Measurements from ENCODE around the gene KCNH8.
A peak's percentile ranks its signal among the peaks of the same experiment; 100 is the strongest.

Gene KCNH8

DNA sequence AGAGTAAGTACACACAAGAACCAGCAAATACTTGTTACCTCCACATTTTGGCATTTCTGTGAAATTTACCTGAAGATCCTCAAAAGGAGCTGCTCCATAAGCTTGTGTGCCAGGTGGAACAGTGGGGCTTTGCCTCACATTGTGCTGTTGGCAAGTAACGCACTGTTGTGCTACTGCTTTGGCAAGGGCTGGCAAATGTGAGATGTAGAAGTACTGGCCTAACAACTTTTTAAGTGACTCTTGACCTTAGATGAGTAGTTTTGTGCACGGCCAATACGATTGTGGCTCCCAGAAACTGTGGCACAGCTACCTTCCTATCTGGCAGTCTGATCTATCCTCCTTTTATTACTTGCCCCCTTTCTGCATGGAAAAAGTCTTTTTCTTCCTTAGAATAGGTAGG, 337.0 kb downstream of the KCNH8 start:
- DNase-seq (ENCODE audit: low read depth) = no peak
- TF ChIP-seq, protein P1, sequence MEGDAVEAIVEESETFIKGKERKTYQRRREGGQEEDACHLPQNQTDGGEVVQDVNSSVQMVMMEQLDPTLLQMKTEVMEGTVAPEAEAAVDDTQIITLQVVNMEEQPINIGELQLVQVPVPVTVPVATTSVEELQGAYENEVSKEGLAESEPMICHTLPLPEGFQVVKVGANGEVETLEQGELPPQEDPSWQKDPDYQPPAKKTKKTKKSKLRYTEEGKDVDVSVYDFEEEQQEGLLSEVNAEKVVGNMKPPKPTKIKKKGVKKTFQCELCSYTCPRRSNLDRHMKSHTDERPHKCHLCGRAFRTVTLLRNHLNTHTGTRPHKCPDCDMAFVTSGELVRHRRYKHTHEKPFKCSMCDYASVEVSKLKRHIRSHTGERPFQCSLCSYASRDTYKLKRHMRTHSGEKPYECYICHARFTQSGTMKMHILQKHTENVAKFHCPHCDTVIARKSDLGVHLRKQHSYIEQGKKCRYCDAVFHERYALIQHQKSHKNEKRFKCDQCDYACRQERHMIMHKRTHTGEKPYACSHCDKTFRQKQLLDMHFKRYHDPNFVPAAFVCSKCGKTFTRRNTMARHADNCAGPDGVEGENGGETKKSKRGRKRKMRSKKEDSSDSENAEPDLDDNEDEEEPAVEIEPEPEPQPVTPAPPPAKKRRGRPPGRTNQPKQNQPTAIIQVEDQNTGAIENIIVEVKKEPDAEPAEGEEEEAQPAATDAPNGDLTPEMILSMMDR (IDR thresholded peaks at IDR 0.05; ENCODE audit: low read depth, low read length) = no peak
- TF ChIP-seq MAX (IDR thresholded peaks at IDR 0.05; ENCODE audit: low read depth, low read length) (no peak), POLR2A (IDR thresholded peaks at IDR 0.05; ENCODE audit: extremely low read depth, insufficient read length) (no peak), MYC (IDR thresholded peaks at IDR 0.05; ENCODE audit: low read depth, low read length) (no peak)
- no peak overlapping the region for H3K4me3 ChIP-seq (ENCODE audit: low read depth, low read length)

DNA sequence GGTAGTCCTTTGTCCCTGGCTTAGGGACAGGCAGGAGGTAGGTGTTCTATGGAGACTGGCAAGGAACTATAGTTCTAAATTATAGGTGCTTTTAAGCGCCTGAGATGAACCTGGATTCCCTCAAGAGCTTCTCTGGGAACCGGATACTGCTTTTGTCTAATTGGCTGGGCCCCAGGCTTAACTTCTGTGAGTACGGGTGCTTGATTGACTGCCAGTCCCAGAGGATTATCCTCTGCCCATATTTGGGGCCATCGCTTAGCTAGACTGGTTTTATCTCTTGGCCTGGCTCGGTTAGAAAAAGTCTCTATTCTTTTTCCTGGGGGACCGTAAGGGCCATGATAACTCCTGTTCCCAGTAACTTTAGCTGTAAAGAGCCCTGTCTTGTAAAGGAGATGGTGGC, 339.1 kb downstream of the KCNH8 start:
- H3K4me3 ChIP-seq (ENCODE audit: low read depth, low read length) = no peak overlapping the region
- no peak for DNase-seq (ENCODE audit: low read depth)
- no peak for TF ChIP-seq POLR2A (IDR thresholded peaks at IDR 0.05; ENCODE audit: extremely low read depth, insufficient read length)
- TF ChIP-seq, protein P1 (IDR thresholded peaks at IDR 0.05; ENCODE audit: low read depth, low read length) = no peak
- TF ChIP-seq MAX (IDR thresholded peaks at IDR 0.05; ENCODE audit: low read depth, low read length) = no peak
- TF ChIP-seq MYC (IDR thresholded peaks at IDR 0.05; ENCODE audit: low read depth, low read length) = no peak

DNA sequence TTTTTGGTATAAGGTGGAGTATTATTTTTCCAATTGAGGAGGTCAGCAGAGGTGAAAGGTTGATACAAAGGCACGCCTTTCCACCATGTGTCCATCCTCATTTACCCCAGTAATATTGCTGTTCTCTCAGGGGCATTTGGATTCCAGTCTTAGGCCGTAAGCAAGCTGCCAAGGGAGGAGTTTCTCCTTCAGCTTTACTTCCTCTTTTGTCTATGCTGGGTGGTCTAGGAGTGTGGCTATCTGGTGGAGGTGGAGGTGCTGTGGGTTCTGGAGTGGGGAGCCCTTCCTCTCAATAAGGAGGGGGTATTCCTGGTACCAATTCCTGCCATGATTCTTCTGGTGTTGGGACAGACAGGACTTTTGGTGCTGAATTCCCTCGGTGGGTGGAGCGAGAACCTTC, 340.6 kb downstream of the KCNH8 start:
- no peak overlapping the region for H3K4me3 ChIP-seq (ENCODE audit: low read depth, low read length)
- DNase-seq (ENCODE audit: low read depth) = peak; percentile 20
- no peak for TF ChIP-seq MAX (IDR thresholded peaks at IDR 0.05; ENCODE audit: low read depth, low read length)
- TF ChIP-seq MYC (IDR thresholded peaks at IDR 0.05; ENCODE audit: low read depth, low read length) = no peak
- TF ChIP-seq, protein P1 (IDR thresholded peaks at IDR 0.05; ENCODE audit: low read depth, low read length) = no peak
- no peak for TF ChIP-seq POLR2A (IDR thresholded peaks at IDR 0.05; ENCODE audit: extremely low read depth, insufficient read length)

DNA sequence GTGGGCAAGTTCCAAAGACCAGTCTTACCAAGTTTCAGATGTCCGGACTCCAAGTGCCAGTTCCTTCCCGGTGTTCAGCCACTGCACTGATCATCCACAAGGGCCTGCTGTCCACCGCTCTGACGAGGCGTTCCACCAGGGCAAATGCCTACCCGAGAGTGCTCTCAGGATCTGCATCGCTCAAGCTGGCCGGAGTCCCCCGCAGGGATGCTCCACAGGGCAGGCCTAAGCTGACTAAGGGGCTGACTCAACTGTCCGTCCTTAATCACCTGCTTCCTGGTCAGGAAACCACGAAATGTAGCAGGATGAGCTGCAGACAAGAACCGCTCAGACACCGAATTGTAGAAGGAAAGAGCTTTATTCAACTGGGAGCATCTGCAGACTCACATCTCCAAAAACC, 341.6 kb downstream of the KCNH8 start:
- no peak overlapping the region for H3K4me3 ChIP-seq (ENCODE audit: low read depth, low read length)
- TF ChIP-seq, protein P1 (IDR thresholded peaks at IDR 0.05; ENCODE audit: low read depth, low read length) = no peak
- no peak for TF ChIP-seq MAX (IDR thresholded peaks at IDR 0.05; ENCODE audit: low read depth, low read length)
- no peak for TF ChIP-seq POLR2A (IDR thresholded peaks at IDR 0.05; ENCODE audit: extremely low read depth, insufficient read length)
- TF ChIP-seq MYC (IDR thresholded peaks at IDR 0.05; ENCODE audit: low read depth, low read length) = no peak
- DNase-seq (ENCODE audit: low read depth) = no peak

DNA sequence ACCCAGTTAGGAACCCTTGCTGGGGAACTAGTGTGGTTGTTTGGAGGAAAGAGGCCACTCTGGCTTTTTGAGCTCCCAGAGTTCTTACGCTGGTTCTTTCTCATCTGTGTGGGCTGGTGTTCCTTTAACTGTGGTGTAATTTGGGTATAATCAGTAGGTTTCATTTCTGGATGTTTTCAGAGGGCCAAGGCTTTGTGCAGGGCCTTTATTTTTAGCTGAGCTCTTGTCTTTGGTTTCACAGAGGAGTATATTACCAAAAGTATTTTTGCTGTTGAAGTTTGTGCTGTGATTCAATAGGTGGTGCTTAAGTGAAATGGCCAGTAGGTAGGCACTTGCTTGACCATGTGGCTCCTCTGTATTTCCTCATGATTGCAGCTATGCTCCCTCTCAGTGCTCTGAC, 357.9 kb downstream of the KCNH8 start:
- DNase-seq (ENCODE audit: low read depth) = no peak
- TF ChIP-seq, protein P1 (IDR thresholded peaks at IDR 0.05; ENCODE audit: low read depth, low read length) = no peak
- TF ChIP-seq POLR2A (IDR thresholded peaks at IDR 0.05; ENCODE audit: extremely low read depth, insufficient read length) (no peak), MYC (IDR thresholded peaks at IDR 0.05; ENCODE audit: low read depth, low read length) (no peak), MAX (IDR thresholded peaks at IDR 0.05; ENCODE audit: low read depth, low read length) (no peak)
- H3K4me3 ChIP-seq (ENCODE audit: low read depth, low read length) = no peak overlapping the region

DNA sequence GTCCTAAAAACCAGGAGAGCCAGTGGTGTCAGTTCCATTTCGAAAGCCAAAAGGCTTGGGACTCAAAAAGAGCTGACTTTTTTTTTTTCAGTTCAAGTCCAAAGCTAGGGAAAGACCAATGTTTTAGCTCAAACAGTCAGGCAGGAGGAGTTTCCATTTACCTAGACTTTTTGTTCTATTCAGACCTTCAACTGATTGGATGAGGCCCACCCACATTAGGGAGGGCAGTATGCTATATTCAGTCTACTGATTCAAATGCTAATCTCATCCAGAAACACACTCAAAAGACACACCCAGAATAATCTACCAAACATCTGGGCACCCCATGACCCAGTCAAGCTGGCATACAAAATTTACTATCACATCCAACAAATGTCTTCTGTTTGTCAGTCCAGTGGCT, 374.0 kb downstream of the KCNH8 start:
- TF ChIP-seq MYC (IDR thresholded peaks at IDR 0.05; ENCODE audit: low read depth, low read length) = no peak
- no peak for TF ChIP-seq POLR2A (IDR thresholded peaks at IDR 0.05; ENCODE audit: extremely low read depth, insufficient read length)
- TF ChIP-seq MAX (IDR thresholded peaks at IDR 0.05; ENCODE audit: low read depth, low read length) = no peak
- TF ChIP-seq, protein P1 (IDR thresholded peaks at IDR 0.05; ENCODE audit: low read depth, low read length) = no peak
- no peak overlapping the region for H3K4me3 ChIP-seq (ENCODE audit: low read depth, low read length)
- no peak for DNase-seq (ENCODE audit: low read depth)
